ENCODE measurements around the gene DNAJB4.
"Not testable (repeated sequence)": the region's sequence is repeated elsewhere in the genome, so short reads cannot be mapped to it uniquely, and the experiment has no call there.

The DNAJB4 gene

GRCh38 chr1:77991638-77992037, 13.1 kb upstream of the DNAJB4 start:
- DNase-seq: no peak

GRCh38 chr1:77994117-77994705, 10.5 kb upstream of the DNAJB4 start:
- no peak for DNase-seq

GRCh38 chr1:77996734-77997133, 8.0 kb upstream of the DNAJB4 start:
- DNase-seq: no peak

- not testable (repeated sequence) for DNase-seq
Measured at GRCh38 chr1:78000536-78000935, 4.2 kb upstream of the DNAJB4 start.

- DNase-seq: no peak
Measured at GRCh38 chr1:78003070-78003746, 1.5 kb upstream of the DNAJB4 start.

- peak; percentile 58 for DNase-seq
Measured at GRCh38 chr1:78003882-78004718, 639 bp upstream of the DNAJB4 start.

- DNase-seq: no peak
Measured at GRCh38 chr1:78005448-78005722, 646 bp downstream of the DNAJB4 start.

- DNase-seq: no peak
Measured at GRCh38 chr1:78005755-78006154, 1.0 kb downstream of the DNAJB4 start.

- no peak for DNase-seq
Measured at GRCh38 chr1:78006521-78006920, 1.8 kb downstream of the DNAJB4 start.

GRCh38 chr1:78007677-78008341, 3.1 kb downstream of the DNAJB4 start:
- no peak for DNase-seq

GRCh38 chr1:78009276-78009675, 4.5 kb downstream of the DNAJB4 start:
- DNase-seq: no peak

GRCh38 chr1:78009836-78010235, 5.1 kb downstream of the DNAJB4 start:
- no peak for DNase-seq

- DNase-seq: no peak
Measured at GRCh38 chr1:78011050-78011449, 6.3 kb downstream of the DNAJB4 start.

GRCh38 chr1:78015148-78015547, 10.4 kb downstream of the DNAJB4 start:
- no peak for DNase-seq

GRCh38 chr1:78019024-78019423, 14.3 kb downstream of the DNAJB4 start:
- DNase-seq: no peak

GRCh38 chr1:78021134-78021533, 16.4 kb downstream of the DNAJB4 start:
- DNase-seq: not testable (repeated sequence)

GRCh38 chr1:78029793-78030192, 25.1 kb downstream of the DNAJB4 start:
- DNase-seq: no peak

- DNase-seq: no peak
Measured at GRCh38 chr1:78032996-78033796, 28.5 kb downstream of the DNAJB4 start.

GRCh38 chr1:78033797-78034172, 29.0 kb downstream of the DNAJB4 start:
- DNase-seq: no peak

- DNase-seq: no peak
Measured at GRCh38 chr1:78035121-78035520, 30.4 kb downstream of the DNAJB4 start.

GRCh38 chr1:78036450-78036849, 31.7 kb downstream of the DNAJB4 start:
- no peak for DNase-seq

GRCh38 chr1:78038071-78038470, 33.3 kb downstream of the DNAJB4 start:
- DNase-seq: no peak

GRCh38 chr1:78038491-78038939, 33.8 kb downstream of the DNAJB4 start:
- DNase-seq: no peak

All from stimulated activated CD4-positive, alpha-beta T cell treated with anti-CD3 and anti-CD28 coated beads, Interleukin-4, amount 100 ng/mL, for 24 hours (primary cell).